ENCODE results near the gene FARP1. TPM values are rescaled to one million over a fixed set of nuclear protein-coding genes. Genes with fewer than 3 reads are reported as not detected.

The FARP1 gene
- total RNA-seq, 5 donors from 2014 or later (not counting 1 experiment from before 2014, with no cell fraction given) = 0.51 to 2.0 (median 1.0) TPM

- CTCF ChIA-PET = interaction anchor here in 1 of 2 donors (2.5 kb wide), 1 partner anchor 211 kb away, joined by 7 read pairs; no protein-coding TSS in a partner anchor
- H3K9me3 Mint-ChIP-seq = no peaks in the 10 kb centered on the region
- Histone ChIP-seq H3K4me1 (ENCODE audit: control insufficient read depth in 1 of 2, extremely low read depth in 1 of 2, insufficient read depth in 2 of 2, low read length in 2 of 2) (peaks cover 2 to 14% of the 10 kb centered on the region in 2 experiments), H3K9me3 (no peaks in the 10 kb centered on the region), H3K27ac (ENCODE audit: low read length) (no peak overlapping the region), H3K36me3 (ENCODE audit: control insufficient read depth in 2 of 2, extremely low read depth in 1 of 2, insufficient read depth in 1 of 2, low read length in 1 of 2) (no peaks in the 10 kb centered on the region), H3K4me3 (ENCODE audit: control insufficient read depth in 1 of 2, extremely low read depth in 1 of 2, low read length in 1 of 2) (no peak overlapping the region), H3K27me3 (replicated peaks in 1 of 2; ENCODE audit: control insufficient read depth in 2 of 2, extremely low read depth in 1 of 2, insufficient read depth in 2 of 2, low read length in 1 of 2) (peaks cover 0 to 7% of the 10 kb centered on the region in 2 experiments)
- no peak for DNase-seq
- POLR2A ChIA-PET = no interaction called here
- no peaks in the 10 kb centered on the region for H3K27me3 Mint-ChIP-seq
- no peak overlapping the region for H3K4me3 Mint-ChIP-seq
- H3K4me1 Mint-ChIP-seq = peaks cover 11 to 14% (median 11%) of the 10 kb centered on the region in 3 donors
- ATAC-seq (replicated peaks in 1 of 4) = no peak
- no peak overlapping the region for H3K27ac Mint-ChIP-seq
- WGBS (ENCODE audit: insufficient coverage) = 87% methylated on average over 22 of the region's 27 CpGs
- H3K36me3 Mint-ChIP-seq = peaks cover 3% of the 10 kb centered on the region
Measured at GRCh38 chr13:98442391-98443230, 299.7 kb downstream of the FARP1 start.

- H3K4me1 ChIP-seq (ENCODE audit: control insufficient read depth in 1 of 2, extremely low read depth in 1 of 2, insufficient read depth in 2 of 2, low read length in 2 of 2) = peaks cover 2 to 14% of the 10 kb centered on the region in 2 experiments
- peaks cover 0 to 3% of the 10 kb centered on the region in 2 donors for H3K36me3 ChIP-seq (ENCODE audit: control insufficient read depth in 2 of 2, extremely low read depth in 1 of 2, insufficient read depth in 1 of 2, low read length in 1 of 2)
- peaks cover 0 to 7% of the 10 kb centered on the region in 2 experiments for H3K27me3 ChIP-seq (replicated peaks in 1 of 2; ENCODE audit: control insufficient read depth in 2 of 2, extremely low read depth in 1 of 2, insufficient read depth in 2 of 2, low read length in 1 of 2)
- H3K9me3 Mint-ChIP-seq = no peaks in the 10 kb centered on the region
- H3K4me3 ChIP-seq (ENCODE audit: control insufficient read depth in 1 of 2, extremely low read depth in 1 of 2, low read length in 1 of 2) = no peak overlapping the region
- no peak overlapping the region for H3K27ac Mint-ChIP-seq
- WGBS (ENCODE audit: insufficient coverage) = 91% methylated on average over 6 of the region's 11 CpGs
- H3K4me1 Mint-ChIP-seq = peaks cover 11 to 14% (median 13%) of the 10 kb centered on the region in 3 donors
- H3K4me3 Mint-ChIP-seq = no peak overlapping the region
- no peak for DNase-seq
- POLR2A ChIA-PET = no interaction called here
- H3K27ac ChIP-seq (ENCODE audit: low read length) = no peak overlapping the region
- ATAC-seq (replicated peaks in 1 of 4) = no peak
- peaks cover 10% of the 10 kb centered on the region for H3K36me3 Mint-ChIP-seq
- H3K27me3 Mint-ChIP-seq = no peaks in the 10 kb centered on the region
- CTCF ChIA-PET = interaction anchor here (2.5 to 3.1 kb wide), 2 partner anchors 210 to 229 kb away, joined by 7 to 20 read pairs; no protein-coding TSS in a partner anchor
- H3K9me3 ChIP-seq = no peaks in the 10 kb centered on the region
Measured at GRCh38 chr13:98443329-98443728, 300.4 kb downstream of the FARP1 start.

DNA sequence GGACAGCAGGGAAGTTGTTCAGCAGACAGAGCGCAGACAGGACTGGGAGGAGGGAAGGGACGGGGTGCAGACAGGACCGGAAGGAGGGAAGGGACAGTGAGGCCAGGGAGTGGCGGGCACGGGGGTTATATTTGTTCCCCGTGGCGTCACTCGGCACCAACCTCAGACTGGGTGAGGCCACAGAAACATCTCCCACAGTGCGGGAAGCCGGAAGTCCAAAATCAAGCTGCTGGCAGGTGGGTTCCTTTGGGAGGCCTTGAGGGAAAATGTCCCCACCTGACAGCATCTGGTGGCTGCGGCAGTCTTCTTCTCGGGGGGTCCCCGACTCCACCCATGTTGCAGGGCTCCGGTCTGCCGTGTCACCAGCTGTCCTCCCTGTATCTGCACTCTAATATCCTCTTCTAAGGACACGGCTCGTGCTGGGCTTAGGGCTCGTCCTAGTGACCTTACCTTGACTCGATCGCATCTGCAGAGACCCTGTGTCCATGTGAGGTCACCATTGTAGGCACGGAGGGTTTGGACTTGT, 301.0 kb downstream of the FARP1 start:
- DNase-seq = no peak
- ATAC-seq (replicated peaks in 1 of 4) = no peak
- H3K9me3 ChIP-seq = no peaks in the 10 kb centered on the region
- peaks cover 15% of the 10 kb centered on the region for H3K36me3 Mint-ChIP-seq
- peak overlapping the region in 1 of 2 donors; percentile 43 for H3K27ac Mint-ChIP-seq
- peaks cover 0 to 2% of the 10 kb centered on the region in 2 experiments for H3K27me3 ChIP-seq (replicated peaks in 1 of 2; ENCODE audit: control insufficient read depth in 2 of 2, extremely low read depth in 1 of 2, insufficient read depth in 2 of 2, low read length in 1 of 2)
- no peaks in the 10 kb centered on the region for H3K9me3 Mint-ChIP-seq
- no peak overlapping the region for H3K4me3 Mint-ChIP-seq
- peaks cover 11 to 14% (median 13%) of the 10 kb centered on the region in 3 donors for H3K4me1 Mint-ChIP-seq
- CTCF ChIA-PET = interaction anchor here (2.5 to 3.1 kb wide), 2 partner anchors 210 to 228 kb away, joined by 7 to 20 read pairs; no protein-coding TSS in a partner anchor
- H3K36me3 ChIP-seq (ENCODE audit: control insufficient read depth in 2 of 2, extremely low read depth in 1 of 2, insufficient read depth in 1 of 2, low read length in 1 of 2) = peaks cover 0 to 7% of the 10 kb centered on the region in 2 donors
- H3K27me3 Mint-ChIP-seq = no peaks in the 10 kb centered on the region
- WGBS (ENCODE audit: insufficient coverage) = 95% methylated on average over 12 of the region's 21 CpGs
- peaks cover 2 to 14% of the 10 kb centered on the region in 2 experiments for H3K4me1 ChIP-seq (ENCODE audit: control insufficient read depth in 1 of 2, extremely low read depth in 1 of 2, insufficient read depth in 2 of 2, low read length in 2 of 2)
- H3K27ac ChIP-seq (ENCODE audit: low read length) = no peak overlapping the region
- H3K4me3 ChIP-seq (ENCODE audit: control insufficient read depth in 1 of 2, extremely low read depth in 1 of 2, low read length in 1 of 2) = no peak overlapping the region
- POLR2A ChIA-PET = no interaction called here

- Mint-ChIP-seq H3K27ac (peak overlapping the region in 1 of 2 donors; percentile 43), H3K4me1 (peaks cover 11 to 14% (median 14%) of the 10 kb centered on the region in 3 donors), H3K4me3 (no peak overlapping the region), H3K36me3 (peaks cover 15% of the 10 kb centered on the region), H3K27me3 (no peaks in the 10 kb centered on the region), H3K9me3 (no peaks in the 10 kb centered on the region)
- ChIA-PET CTCF (interaction anchor here (1.1 to 3.1 kb wide), 9 partner anchors 10 to 246 kb away, joined by 3 to 49 read pairs (median 7); no protein-coding TSS in a partner anchor), POLR2A (no interaction called here)
- no peaks in the 10 kb centered on the region for H3K9me3 ChIP-seq
- H3K4me3 ChIP-seq (ENCODE audit: control insufficient read depth in 1 of 2, extremely low read depth in 1 of 2, low read length in 1 of 2) = no peak overlapping the region
- WGBS (ENCODE audit: insufficient coverage) = 93% methylated on average over 16 of the region's 16 CpGs
- DNase-seq = no peak
- no peaks in the 10 kb centered on the region for H3K27me3 ChIP-seq (replicated peaks in 1 of 2; ENCODE audit: control insufficient read depth in 2 of 2, extremely low read depth in 1 of 2, insufficient read depth in 2 of 2, low read length in 1 of 2)
- peaks cover 2 to 14% of the 10 kb centered on the region in 2 experiments for H3K4me1 ChIP-seq (ENCODE audit: control insufficient read depth in 1 of 2, extremely low read depth in 1 of 2, insufficient read depth in 2 of 2, low read length in 2 of 2)
- H3K36me3 ChIP-seq (ENCODE audit: control insufficient read depth in 2 of 2, extremely low read depth in 1 of 2, insufficient read depth in 1 of 2, low read length in 1 of 2) = peaks cover 0 to 10% of the 10 kb centered on the region in 2 donors
- ATAC-seq (replicated peaks in 1 of 4) = no peak
- no peak overlapping the region for H3K27ac ChIP-seq (ENCODE audit: low read length)
Measured at GRCh38 chr13:98444381-98444780, 301.5 kb downstream of the FARP1 start.

DNA sequence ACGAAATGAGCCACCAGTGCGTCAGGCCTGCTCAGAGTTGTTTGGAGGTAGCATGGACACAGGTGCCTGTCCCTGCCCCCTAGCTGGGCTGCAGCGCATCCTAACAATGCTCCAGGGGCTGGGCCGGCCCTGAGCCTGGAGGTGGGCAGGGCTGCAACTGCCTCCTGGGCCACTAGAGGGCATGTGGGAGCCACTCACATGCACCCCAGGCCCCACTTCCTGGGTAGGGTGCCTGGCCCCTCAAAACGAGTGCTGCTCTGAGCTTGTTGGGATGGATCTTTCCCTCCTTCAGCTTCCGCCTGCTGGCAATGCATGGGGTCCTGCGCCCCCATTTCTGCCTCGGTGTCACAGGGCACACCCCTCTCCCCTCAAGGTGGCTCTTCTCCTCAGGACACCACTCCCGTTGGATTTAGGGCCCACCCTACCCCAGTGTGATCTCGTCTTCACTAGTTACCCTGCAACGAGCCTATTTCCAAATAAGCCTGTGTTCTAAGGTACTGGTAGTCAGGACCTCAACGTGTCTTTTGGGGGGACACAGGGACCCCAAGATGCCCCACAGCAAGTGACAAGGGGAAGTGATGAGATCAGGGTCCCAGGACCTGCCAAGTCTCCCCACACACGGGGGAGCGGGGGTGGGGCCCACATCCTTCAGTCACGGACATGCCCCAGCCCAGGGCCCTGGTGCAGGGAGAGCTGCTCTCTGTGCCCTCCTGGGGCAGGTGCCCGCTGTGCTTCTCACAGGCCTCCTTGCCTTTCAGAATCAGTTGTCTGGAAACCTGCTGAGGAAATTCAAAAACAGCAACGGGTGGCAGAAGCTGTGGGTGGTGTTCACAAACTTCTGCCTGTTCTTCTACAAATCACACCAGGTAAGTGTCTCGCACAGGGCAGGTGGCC, 302.7 kb downstream of the FARP1 start:
- ATAC-seq (replicated peaks in 1 of 4) (peak; percentile 92 to 95 (median 95)), DNase-seq (peak; percentile 49 to 88 (median 75))
- H3K27ac Mint-ChIP-seq = peak overlapping the region; percentile 91 to 93
- Histone ChIP-seq H3K4me3 (ENCODE audit: control insufficient read depth in 1 of 2, extremely low read depth in 1 of 2, low read length in 1 of 2) (no peak overlapping the region), H3K27ac (ENCODE audit: low read length) (peak overlapping the region; percentile 85), H3K4me1 (ENCODE audit: control insufficient read depth in 1 of 2, extremely low read depth in 1 of 2, insufficient read depth in 2 of 2, low read length in 2 of 2) (peaks cover 2 to 18% of the 10 kb centered on the region in 2 experiments), H3K27me3 (replicated peaks in 1 of 2; ENCODE audit: control insufficient read depth in 2 of 2, extremely low read depth in 1 of 2, insufficient read depth in 2 of 2, low read length in 1 of 2) (no peaks in the 10 kb centered on the region), H3K9me3 (no peaks in the 10 kb centered on the region), H3K36me3 (ENCODE audit: control insufficient read depth in 2 of 2, extremely low read depth in 1 of 2, insufficient read depth in 1 of 2, low read length in 1 of 2) (peaks cover 0 to 12% of the 10 kb centered on the region in 2 donors)
- peak overlapping the region in 2 of 3 donors; percentile 18 to 58 for H3K4me3 Mint-ChIP-seq
- ChIA-PET POLR2A (interaction anchor here in 1 of 2 donors (0.6 kb wide), 1 partner anchor 541 kb away, joined by 3 read pairs; no protein-coding TSS in a partner anchor), CTCF (interaction anchor here (0.5 to 3.1 kb wide), 31 partner anchors 9 to 1078 kb away, joined by 3 to 49 read pairs (median 4); no protein-coding TSS in a partner anchor)
- H3K9me3 Mint-ChIP-seq = no peaks in the 10 kb centered on the region
- WGBS (ENCODE audit: insufficient coverage) = 15% methylated on average over 11 of the region's 18 CpGs
- peaks cover 15% of the 10 kb centered on the region for H3K36me3 Mint-ChIP-seq
- H3K4me1 Mint-ChIP-seq = peaks cover 11 to 18% (median 18%) of the 10 kb centered on the region in 3 donors
- H3K27me3 Mint-ChIP-seq = no peaks in the 10 kb centered on the region

All from T-cell (primary cell).